ENCODE measurements around the gene LRRC40.

- TF ChIP-seq, protein P1, sequence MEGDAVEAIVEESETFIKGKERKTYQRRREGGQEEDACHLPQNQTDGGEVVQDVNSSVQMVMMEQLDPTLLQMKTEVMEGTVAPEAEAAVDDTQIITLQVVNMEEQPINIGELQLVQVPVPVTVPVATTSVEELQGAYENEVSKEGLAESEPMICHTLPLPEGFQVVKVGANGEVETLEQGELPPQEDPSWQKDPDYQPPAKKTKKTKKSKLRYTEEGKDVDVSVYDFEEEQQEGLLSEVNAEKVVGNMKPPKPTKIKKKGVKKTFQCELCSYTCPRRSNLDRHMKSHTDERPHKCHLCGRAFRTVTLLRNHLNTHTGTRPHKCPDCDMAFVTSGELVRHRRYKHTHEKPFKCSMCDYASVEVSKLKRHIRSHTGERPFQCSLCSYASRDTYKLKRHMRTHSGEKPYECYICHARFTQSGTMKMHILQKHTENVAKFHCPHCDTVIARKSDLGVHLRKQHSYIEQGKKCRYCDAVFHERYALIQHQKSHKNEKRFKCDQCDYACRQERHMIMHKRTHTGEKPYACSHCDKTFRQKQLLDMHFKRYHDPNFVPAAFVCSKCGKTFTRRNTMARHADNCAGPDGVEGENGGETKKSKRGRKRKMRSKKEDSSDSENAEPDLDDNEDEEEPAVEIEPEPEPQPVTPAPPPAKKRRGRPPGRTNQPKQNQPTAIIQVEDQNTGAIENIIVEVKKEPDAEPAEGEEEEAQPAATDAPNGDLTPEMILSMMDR (IDR thresholded peaks at IDR 0.05; ENCODE audit: low read length), result no peak
- TF ChIP-seq EZH2 (optimal IDR thresholded peaks at IDR 0.05; ENCODE audit: low read depth, low read length), result no peak
Measured at GRCh38 chr1:70112838-70113237, 92.5 kb downstream of the LRRC40 start.

All from MM.1S (cell line).